Lung (tissue), 12 donors: ENCODE data around the gene MAN2A2. TPM values are rescaled to one million over a fixed set of nuclear protein-coding genes. Genes with fewer than 3 reads are reported as not detected.

ENCODE experiments used
- ATAC-seq: fragments of 200-7000 bp; cut with Tn5 transposase; one replicate; pipeline ENCODE4 v1.9.1; 2020; ENCODE audit warnings: moderate number of reproducible peaks; ENCODE audit not compliant: insufficient read depth, low FRiP score
- DNase-seq, 3 donors: peaks; one replicate each; pipeline ENCODE4 v3.0.0-alpha.2; 2013 to 2017
- H3K27ac ChIP-seq, 2 donors: one replicate each; pipeline ENCODE4 v1.5.1; 2013; ENCODE audit warnings: mild to moderate bottlenecking in 2 of 2, moderate library complexity in 2 of 2, control low read depth in 1 of 2, inconsistent platforms in 1 of 2, low read depth in 1 of 2, low read length in 1 of 2
- H3K27me3 ChIP-seq, 3 donors: one replicate each; pipeline ENCODE4 v1.5.1; 2013; ENCODE audit warnings: low read length in 2 of 3; ENCODE audit not compliant: control insufficient read depth in 3 of 3, insufficient read depth in 3 of 3
- H3K36me3 ChIP-seq, 4 donors: one replicate each; pipeline ENCODE4 v1.5.1; 2013; ENCODE audit warnings: low read length in 4 of 4, mild to moderate bottlenecking in 1 of 4, moderate library complexity in 1 of 4; ENCODE audit not compliant: control insufficient read depth in 4 of 4, insufficient read depth in 4 of 4
- H3K4me1 ChIP-seq, 5 donors: one replicate each; pipeline ENCODE4 v1.5.1; 2013; ENCODE audit warnings: low read length in 5 of 5, mild to moderate bottlenecking in 2 of 5, moderate library complexity in 1 of 5; ENCODE audit not compliant: control insufficient read depth in 5 of 5, insufficient read depth in 5 of 5
- H3K4me3 ChIP-seq: one replicate; pipeline ENCODE4 v1.5.1; 2013; ENCODE audit warnings: mild to moderate bottlenecking, control low read depth, moderate library complexity
- H3K9ac ChIP-seq, 2 donors: one replicate each; pipeline ENCODE4 v1.5.1; 2013; ENCODE audit warnings: low read length in 2 of 2, control low read depth in 1 of 2; ENCODE audit not compliant: insufficient read depth in 1 of 2
- H3K9me3 ChIP-seq, 4 donors: one replicate each; pipeline ENCODE4 v1.5.1; 2013; ENCODE audit warnings: low read length in 3 of 4, mild to moderate bottlenecking in 1 of 4, moderate library complexity in 1 of 4; ENCODE audit not compliant: control insufficient read depth in 4 of 4, insufficient read depth in 3 of 4
- WGBS, 2 donors: extraction: QIAGEN DNeasy Blood & Tissue Kit; methylation state at CpG; one replicate each; pipeline ENCODE4 v1.1.7; 2013; 5-methylcytosine and 5-hydroxymethylcytosine counted together
- polyA plus RNA-seq, 2 donors: library from polyadenylated mRNA; stranded (reverse); fragments of 200-250 nt; gene quantifications; one replicate each; pipeline ENCODE4 v1.2.1, GENCODE V29; 2013
- total RNA-seq, 2 donors: library from RNA; depleted of rRNA in 1 of 2; stranded (reverse); fragments of >200 nt in 1 of 2; gene quantifications; one replicate each; pipeline ENCODE4 v1.2.1, GENCODE V29; 2014 to 2021
- TF ChIP-seq, protein P1 (sequence below): IDR thresholded peaks from 2 replicates; pipeline ENCODE4 v1.5.1; 2012; ENCODE audit warnings: mild to moderate bottlenecking; ENCODE audit errors: control extremely low read depth, extremely low read depth
- donor health status: control.
- donor health status: control.
- donor health status: Bipolar disorder and iron deficiency.
- donor health status: healthy.
- donor health status: DM: yes; HTN: yes; CAD: no.

MAN2A2 gene
- total and polyA plus RNA-seq, 4 donors = 34.1 to 82.9 (median 60.1) TPM

DNA sequence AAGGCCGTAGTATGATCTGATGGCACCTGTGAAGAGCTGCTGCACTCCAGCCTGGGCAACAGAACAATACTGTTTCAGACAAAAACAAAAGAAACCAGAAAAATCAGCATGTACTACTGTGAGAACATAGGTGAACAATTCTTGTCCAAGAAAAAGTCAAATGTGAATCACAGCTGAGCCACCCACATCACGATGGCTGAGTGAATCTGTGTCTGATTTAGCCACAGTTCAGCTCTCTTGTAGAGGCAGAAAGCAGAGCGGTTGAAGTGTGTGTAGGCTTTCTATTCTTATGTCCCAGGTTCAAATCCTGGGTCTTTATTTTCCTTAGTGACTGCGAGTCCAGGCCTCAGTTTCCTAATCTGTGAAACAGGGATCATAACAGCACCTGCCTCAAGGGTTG, 39.1 kb upstream of the MAN2A2 start:
- TF ChIP-seq, protein P1, sequence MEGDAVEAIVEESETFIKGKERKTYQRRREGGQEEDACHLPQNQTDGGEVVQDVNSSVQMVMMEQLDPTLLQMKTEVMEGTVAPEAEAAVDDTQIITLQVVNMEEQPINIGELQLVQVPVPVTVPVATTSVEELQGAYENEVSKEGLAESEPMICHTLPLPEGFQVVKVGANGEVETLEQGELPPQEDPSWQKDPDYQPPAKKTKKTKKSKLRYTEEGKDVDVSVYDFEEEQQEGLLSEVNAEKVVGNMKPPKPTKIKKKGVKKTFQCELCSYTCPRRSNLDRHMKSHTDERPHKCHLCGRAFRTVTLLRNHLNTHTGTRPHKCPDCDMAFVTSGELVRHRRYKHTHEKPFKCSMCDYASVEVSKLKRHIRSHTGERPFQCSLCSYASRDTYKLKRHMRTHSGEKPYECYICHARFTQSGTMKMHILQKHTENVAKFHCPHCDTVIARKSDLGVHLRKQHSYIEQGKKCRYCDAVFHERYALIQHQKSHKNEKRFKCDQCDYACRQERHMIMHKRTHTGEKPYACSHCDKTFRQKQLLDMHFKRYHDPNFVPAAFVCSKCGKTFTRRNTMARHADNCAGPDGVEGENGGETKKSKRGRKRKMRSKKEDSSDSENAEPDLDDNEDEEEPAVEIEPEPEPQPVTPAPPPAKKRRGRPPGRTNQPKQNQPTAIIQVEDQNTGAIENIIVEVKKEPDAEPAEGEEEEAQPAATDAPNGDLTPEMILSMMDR = no peak
- Histone ChIP-seq H3K4me3 (no peak overlapping the region), H3K9me3 (no peaks in the 10 kb centered on the region), H3K36me3 (no peaks in the 10 kb centered on the region), H3K4me1 (peaks cover 0 to 18% (median under 1%) of the 10 kb centered on the region in 5 donors), H3K27ac (peak overlapping the region in 1 of 2 donors; percentile 73), H3K27me3 (no peaks in the 10 kb centered on the region), H3K9ac (no peak overlapping the region)
- ATAC-seq (no peak), DNase-seq (no peak)
- WGBS, 2 donors = 89 to 91% methylated on average over 4 of the region's 4 CpGs

DNA sequence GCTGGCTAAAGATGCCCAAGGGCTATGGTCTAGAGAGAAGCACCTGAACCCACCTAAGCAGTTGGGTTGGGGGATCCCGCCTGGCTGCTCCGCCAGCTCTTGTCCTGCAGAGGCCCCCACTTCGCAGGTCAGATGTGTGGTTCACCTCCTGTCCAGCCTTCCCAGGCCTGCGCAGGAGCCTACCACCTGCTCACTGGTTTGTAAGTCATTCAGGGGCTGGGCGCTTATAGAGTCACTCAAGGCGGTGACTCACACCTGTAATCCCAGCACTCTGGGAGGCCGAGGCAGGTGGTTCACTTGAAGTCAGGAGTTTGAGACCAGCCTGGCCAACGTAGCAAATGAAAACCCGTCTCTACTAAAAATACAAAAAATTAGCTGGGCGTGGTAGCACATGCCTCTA, 38.6 kb upstream of the MAN2A2 start:
- no peaks in the 10 kb centered on the region for H3K36me3 ChIP-seq
- no peak overlapping the region for H3K9ac ChIP-seq
- WGBS, 2 donors = 93 to 95% methylated on average over 10 of the region's 10 CpGs
- DNase-seq (no peak), ATAC-seq (no peak)
- H3K4me3 ChIP-seq = no peak overlapping the region
- H3K9me3 ChIP-seq = no peaks in the 10 kb centered on the region
- TF ChIP-seq, protein P1 = no peak
- H3K4me1 ChIP-seq = peaks cover 0 to 19% (median 6%) of the 10 kb centered on the region in 5 donors
- no peaks in the 10 kb centered on the region for H3K27me3 ChIP-seq
- no peak overlapping the region for H3K27ac ChIP-seq

DNA sequence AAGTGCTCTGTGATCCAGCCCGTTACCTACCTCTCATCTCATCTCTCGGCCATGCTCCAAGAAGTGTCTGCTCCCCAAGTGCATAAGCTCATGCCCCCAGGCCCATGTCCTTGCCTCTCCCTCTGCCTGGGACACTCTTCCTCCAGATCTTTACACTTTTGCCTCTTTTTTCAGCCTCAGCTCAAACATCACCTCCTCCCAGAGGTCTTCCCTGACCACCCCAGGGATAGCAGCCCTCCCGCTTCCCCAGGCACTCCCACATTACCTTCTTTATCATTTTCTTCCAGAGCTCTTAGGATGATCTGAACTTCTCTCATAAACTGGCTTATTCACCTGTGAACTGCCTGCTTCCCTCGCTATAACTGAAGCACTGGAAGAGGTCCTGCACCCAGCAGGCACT, 37.4 kb upstream of the MAN2A2 start:
- H3K4me3 ChIP-seq = no peak overlapping the region

More for the DNA sequence above, 37.4 kb upstream of the MAN2A2 start:
- DNase-seq (no peak), ATAC-seq (no peak)
- H3K36me3 ChIP-seq = no peaks in the 10 kb centered on the region
- 86 to 89% methylated on average over 4 of the region's 4 CpGs for WGBS, 2 donors
- TF ChIP-seq, protein P1 = no peak
- H3K4me1 ChIP-seq = peaks cover 0 to 22% (median 12%) of the 10 kb centered on the region in 5 donors
- H3K27ac ChIP-seq = no peak overlapping the region
- H3K9ac ChIP-seq = no peak overlapping the region
- H3K9me3 ChIP-seq = no peaks in the 10 kb centered on the region
- no peaks in the 10 kb centered on the region for H3K27me3 ChIP-seq
